AG09309 (cell line): ENCODE data around the gene RBM34.
"Not testable (repeated sequence)": the region's sequence is repeated elsewhere in the genome, so short reads cannot be mapped to it uniquely, and the experiment has no call there.

Source experiments
- DNase-seq: peaks from one replicate; pipeline ENCODE4 v3.0.0-alpha.2; 2010; ENCODE audit warnings: low read depth
- H3K4me3 ChIP-seq: 2 replicates; pipeline ENCODE4 v1.5.1; 2011; ENCODE audit warnings: mild to moderate bottlenecking, low read depth, low read length, moderate library complexity; ENCODE audit not compliant: control insufficient read depth
- TF ChIP-seq, protein P1 (sequence below): IDR thresholded peaks from 2 replicates; pipeline ENCODE4 v1.5.1; 2011; ENCODE audit warnings: mild to moderate bottlenecking, low read depth, low read length, inconsistent platforms; ENCODE audit not compliant: insufficient read depth, control insufficient read depth; ENCODE audit errors: missing control alignments

Gene RBM34

DNA sequence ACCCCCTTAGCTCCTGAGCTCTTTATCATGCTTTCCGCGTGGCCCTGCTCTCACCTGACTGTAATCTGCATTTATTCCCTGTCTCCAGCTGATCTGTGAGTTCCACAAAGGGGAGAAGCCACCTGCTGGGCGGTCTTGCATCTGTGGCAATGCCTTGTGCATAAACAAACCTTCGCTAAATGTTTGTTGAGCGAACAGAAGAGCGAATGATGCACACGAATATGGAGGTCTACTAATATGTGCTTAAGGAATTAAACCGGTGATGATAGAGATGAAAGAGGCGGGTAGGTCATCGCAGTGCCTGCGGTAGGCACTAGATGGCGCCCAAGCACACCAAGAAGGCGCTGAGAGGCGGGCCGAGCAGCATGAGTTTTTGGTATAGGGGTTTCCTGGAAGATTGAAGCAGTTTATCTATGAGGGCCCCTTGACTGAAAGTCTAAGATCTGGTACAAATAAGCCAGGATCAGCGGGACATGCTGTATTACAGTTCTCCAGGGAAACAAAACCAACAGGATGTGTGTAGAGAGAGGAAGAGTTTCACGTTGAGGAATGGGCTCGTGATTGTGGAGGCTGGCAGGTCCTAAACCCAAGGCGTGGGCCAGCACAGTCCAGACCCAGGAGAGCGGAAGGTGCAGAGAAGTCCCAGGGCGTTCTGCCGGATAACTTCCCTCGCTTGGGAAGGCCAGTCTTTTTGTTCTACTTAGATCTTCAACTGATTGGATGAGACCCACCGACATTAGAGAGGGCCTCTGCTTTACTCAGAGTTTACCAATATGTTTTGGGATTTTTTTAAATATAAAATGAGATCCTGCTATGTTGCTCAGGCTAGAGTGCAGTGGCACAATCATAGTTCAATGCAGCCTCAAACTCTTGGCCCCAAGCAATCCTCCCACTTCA is 67.1 kb downstream of the RBM34 start:
- TF ChIP-seq, protein P1, sequence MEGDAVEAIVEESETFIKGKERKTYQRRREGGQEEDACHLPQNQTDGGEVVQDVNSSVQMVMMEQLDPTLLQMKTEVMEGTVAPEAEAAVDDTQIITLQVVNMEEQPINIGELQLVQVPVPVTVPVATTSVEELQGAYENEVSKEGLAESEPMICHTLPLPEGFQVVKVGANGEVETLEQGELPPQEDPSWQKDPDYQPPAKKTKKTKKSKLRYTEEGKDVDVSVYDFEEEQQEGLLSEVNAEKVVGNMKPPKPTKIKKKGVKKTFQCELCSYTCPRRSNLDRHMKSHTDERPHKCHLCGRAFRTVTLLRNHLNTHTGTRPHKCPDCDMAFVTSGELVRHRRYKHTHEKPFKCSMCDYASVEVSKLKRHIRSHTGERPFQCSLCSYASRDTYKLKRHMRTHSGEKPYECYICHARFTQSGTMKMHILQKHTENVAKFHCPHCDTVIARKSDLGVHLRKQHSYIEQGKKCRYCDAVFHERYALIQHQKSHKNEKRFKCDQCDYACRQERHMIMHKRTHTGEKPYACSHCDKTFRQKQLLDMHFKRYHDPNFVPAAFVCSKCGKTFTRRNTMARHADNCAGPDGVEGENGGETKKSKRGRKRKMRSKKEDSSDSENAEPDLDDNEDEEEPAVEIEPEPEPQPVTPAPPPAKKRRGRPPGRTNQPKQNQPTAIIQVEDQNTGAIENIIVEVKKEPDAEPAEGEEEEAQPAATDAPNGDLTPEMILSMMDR: peak; percentile 92
- no peak for DNase-seq
- no peak overlapping the region; the same call in 1 of the 2 replicates for H3K4me3 ChIP-seq

DNA sequence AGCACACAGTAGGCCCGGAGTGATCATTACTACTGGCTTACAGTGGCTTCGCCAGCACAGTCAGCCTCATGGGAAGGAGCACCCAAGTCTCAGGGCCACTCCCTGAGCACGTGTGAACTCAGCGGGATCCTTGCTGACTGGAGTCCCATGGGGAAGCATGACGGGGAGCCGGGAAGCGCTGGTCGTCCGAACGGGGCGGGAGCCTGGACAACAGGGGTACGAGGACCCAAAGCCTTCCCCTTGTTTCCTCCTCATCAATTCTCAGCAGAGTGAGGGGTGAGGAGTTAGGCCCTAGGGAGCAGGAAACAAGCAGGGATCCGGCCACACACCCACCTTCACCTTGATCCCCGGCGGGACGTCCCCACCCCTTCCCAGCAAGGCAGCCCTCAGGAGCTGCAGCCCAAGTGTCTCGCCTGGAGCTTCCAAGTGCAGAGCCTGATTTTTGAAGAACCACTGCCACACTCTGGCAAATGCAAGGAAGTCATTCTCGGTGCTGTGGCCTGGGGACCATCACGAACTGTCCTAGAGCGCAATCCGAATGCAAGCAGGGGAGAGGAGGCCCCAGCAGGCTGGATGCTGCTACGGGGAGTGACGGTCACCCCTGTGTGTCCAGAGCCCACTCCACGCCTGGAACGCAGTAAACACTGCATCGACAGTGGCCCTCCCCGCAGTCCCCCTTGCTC is 67.9 kb downstream of the RBM34 start:
- no peak for DNase-seq
- H3K4me3 ChIP-seq: no peak overlapping the region; the same call in 1 of the 2 replicates
- TF ChIP-seq, protein P1: peak; percentile 54

DNA sequence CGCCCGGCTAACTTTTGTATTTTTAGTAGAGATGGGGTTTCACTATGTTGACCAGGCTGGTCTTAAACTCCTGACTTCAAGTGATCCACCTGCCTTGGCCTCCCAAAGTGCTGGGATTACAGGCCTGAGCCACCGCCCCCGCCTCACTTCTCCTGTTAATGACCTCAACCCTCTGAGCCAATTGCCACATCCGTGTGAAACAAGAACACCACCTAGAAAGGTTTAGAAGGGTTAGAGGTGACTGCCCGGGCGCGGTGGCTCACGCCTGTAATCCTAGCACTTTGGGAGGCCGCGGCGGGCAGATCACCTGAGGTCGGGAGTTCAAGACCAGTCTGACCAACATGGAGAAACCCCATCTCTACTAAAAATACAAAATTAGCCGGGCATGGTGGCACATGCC is 68.6 kb downstream of the RBM34 start:
- H3K4me3 ChIP-seq, DNase-seq: not testable (repeated sequence)

DNA sequence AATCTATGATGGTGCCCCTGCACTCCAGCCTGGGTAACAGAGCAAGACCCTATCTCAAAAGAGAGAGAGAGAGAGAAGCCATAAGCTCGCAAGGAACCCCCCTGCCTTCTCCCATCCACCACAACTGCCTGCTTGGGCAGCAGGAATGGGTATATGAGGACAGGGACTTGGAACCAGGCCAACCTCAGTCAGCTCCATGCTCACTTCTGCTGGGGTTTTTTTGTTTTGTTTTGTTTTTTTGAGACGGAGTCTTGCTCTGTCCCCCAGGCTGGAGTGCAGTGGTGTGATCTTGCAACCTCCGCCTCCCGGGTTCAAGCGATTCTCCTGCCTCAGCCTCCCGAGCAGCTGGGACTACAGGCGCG is 69.0 kb downstream of the RBM34 start:
- not testable (repeated sequence) for DNase-seq, H3K4me3 ChIP-seq

DNA sequence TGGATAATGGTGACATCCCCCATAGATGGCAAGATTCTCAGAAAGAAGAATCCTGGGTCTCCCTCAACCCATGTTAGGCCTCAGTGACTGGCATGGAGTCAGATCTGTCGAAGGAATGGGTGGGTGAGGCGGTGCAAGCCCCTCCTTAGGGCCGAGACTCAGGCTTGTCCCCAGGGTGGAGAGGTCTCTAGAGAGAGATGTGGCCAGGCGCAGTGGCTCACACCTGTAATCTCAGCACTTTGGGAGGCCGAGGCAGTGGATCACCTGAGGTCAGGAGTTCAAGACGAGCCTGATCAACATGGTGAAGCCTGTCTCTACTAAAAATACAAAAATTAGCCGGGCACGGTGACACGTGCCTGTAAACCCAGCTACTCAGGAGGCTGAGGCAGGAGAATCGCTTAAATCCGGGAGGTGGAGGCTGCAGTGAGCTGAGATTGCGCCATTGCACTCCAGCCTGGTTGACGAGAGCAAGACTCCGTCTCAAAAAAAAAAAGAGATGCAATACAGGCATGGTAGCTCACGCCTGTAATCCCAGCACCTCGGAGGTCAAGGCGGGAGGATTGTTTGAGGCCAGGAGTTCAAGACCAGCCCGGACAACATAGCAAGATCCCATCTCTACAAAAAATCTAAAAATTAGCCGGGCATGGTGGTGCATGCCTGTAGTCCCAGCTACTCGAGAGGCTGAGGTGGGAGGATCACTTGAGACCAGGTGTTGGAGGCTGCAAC is 69.6 kb downstream of the RBM34 start:
- DNase-seq, H3K4me3 ChIP-seq: not testable (repeated sequence)

DNA sequence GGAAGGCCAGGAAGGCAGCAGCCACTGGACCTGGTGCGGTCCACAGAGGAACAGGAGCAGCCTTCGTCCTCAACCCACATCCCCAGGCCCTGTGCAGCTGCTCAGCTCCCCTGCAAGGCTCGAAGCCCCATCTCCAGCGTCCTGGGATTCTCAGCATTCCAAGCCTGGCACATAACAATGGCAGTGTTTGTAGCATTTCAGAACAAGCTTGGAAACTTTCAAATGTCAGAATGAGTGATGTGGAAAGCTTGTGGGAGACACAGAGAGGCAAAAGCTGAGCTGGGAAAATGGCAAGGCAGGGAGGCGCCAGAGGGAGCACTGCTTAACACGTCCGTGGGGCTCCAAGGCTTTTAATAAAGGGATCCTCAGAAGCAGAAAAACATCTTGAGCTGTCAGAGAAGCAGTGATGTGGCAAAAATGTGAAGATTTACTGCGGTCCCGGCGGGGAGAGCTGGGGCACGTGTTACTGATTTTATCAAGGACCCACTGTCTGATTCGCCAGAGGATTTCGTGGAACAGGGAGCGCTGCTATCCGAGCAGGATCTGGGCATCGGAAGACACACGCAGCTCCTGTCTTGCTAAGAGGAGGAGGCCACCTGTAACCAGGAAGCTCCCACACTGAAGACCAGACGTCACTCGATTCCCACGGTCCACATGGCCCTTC is 70.5 kb downstream of the RBM34 start:
- no peak for DNase-seq
- no peak overlapping the region for H3K4me3 ChIP-seq
- TF ChIP-seq, protein P1: no peak

DNA sequence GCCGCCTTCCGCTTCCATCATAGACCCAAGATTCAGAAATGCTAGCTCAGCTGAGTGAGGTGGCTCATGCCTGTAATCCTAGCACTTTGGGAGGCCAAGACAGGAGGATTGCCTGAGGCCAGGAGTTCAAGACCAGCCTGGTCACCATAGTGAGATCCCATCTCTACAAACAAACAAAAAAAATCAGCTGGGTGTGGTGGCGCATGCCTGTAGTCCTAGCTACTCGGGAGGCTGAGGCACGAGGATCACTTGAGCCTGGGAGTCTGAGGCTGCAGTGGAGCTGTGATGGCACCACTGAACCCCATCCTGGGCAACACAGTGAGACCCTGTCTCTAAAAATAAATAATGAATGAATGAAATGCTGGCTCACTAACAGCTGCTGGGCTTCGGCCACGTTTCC is 72.1 kb downstream of the RBM34 start:
- no peak for DNase-seq
- TF ChIP-seq, protein P1: no peak
- H3K4me3 ChIP-seq: no peak overlapping the region
